H1 (cell line): ENCODE results near the gene ASPG. TPM values are rescaled to one million over a fixed set of nuclear protein-coding genes. Genes with fewer than 3 reads are reported as not detected.

ENCODE experiments used
- CTCF ChIA-PET: fragments of 300-600 bp; sonication (Branson Sonifier 250); formaldehyde crosslinking; loops from one replicate; lab custom pipeline; 2021; ENCODE audit not compliant: partially characterized antibody; lab: Charles Lee
- POLR2A ChIA-PET: fragments of 300-600 bp; sonication (Branson Sonifier 250); formaldehyde crosslinking; loops from one replicate; lab custom pipeline; 2021; ENCODE audit warnings: inconsistent platforms; ENCODE audit not compliant: partially characterized antibody; lab: Charles Lee
- DNase-seq, 2 experiments: peaks; one replicate each; pipeline versions ENCODE4 v3.0.0 to v3.0.0-alpha.2; 2010 to 2022; ENCODE audit warnings: low spot score in 2 of 2, low read depth in 1 of 2, mixed read lengths in 1 of 2
- FAIRE-seq: peaks from 2 replicates; lab custom pipeline; 2011; peaks lifted over from hg19 to GRCh38; lab: Jason Lieb, UNC
- H2AFZ ChIP-seq: 2 replicates; pipeline ENCODE4 v1.8.1; 2012; ENCODE audit warnings: low read length, inconsistent platforms
- H2AK5ac ChIP-seq: 2 replicates; pipeline ENCODE4 v1.6.1; 2013; ENCODE audit warnings: low read depth, low read length
- H2BK120ac ChIP-seq: replicated peaks from 2 replicates; pipeline ENCODE3; 2013; ENCODE audit warnings: low read depth, low read length, inconsistent platforms
- H2BK12ac ChIP-seq: 2 replicates; pipeline ENCODE4 v1.6.1; 2013; ENCODE audit warnings: low read depth, low read length
- H2BK15ac ChIP-seq: 2 replicates; pipeline ENCODE4 v1.6.1; 2013; ENCODE audit warnings: low read length
- H2BK20ac ChIP-seq: 2 replicates; pipeline ENCODE4 v1.6.1; 2013; ENCODE audit warnings: low read length
- H2BK5ac ChIP-seq: 2 replicates; pipeline ENCODE4 v1.6.1; 2013; ENCODE audit warnings: low read depth, low read length
- H3K14ac ChIP-seq: 2 replicates; pipeline ENCODE4 v1.6.1; 2013; ENCODE audit warnings: inconsistent platforms; ENCODE audit not compliant: insufficient read length
- H3K18ac ChIP-seq: 2 replicates; pipeline ENCODE4 v1.6.1; 2013; ENCODE audit warnings: low read length; ENCODE audit errors: extremely low read depth
- H3K23ac ChIP-seq: 2 replicates; pipeline ENCODE4 v1.6.1; 2013; ENCODE audit warnings: inconsistent platforms; ENCODE audit not compliant: insufficient read length
- H3K23me2 ChIP-seq: 2 replicates; pipeline ENCODE4 v1.6.1; 2013; ENCODE audit warnings: low read depth, low read length
- H3K27ac ChIP-seq: 2 replicates; pipeline ENCODE4 v1.6.1; 2011; ENCODE audit warnings: low read depth, low read length, inconsistent platforms
- H3K27me3 ChIP-seq, 4 experiments: replicated peaks in 1 of 4; 1 replicate in 1 of 4; 2 replicates in 3 of 4; pipeline versions ENCODE4 v1.6.1 to v1.8.1; 2011 to 2013; ENCODE audit warnings: low read length in 3 of 4, mild to moderate bottlenecking in 3 of 4, inconsistent platforms in 2 of 4, mixed read lengths in 2 of 4, moderate library complexity in 1 of 4; ENCODE audit not compliant: control insufficient read depth in 3 of 4, insufficient read depth in 3 of 4; ENCODE audit errors: extremely low read depth in 1 of 4
- H3K36me3 ChIP-seq, 4 experiments: 2 replicates each; pipeline versions ENCODE4 v1.6.1 to v1.8.1; 2011 to 2013; ENCODE audit warnings: mild to moderate bottlenecking in 4 of 4, low read length in 3 of 4, moderate library complexity in 2 of 4, control low read depth in 1 of 4, inconsistent platforms in 1 of 4; ENCODE audit not compliant: insufficient read depth in 4 of 4, control insufficient read depth in 2 of 4
- H3K4ac ChIP-seq: replicated peaks from 2 replicates; pipeline ENCODE3; 2013; ENCODE audit warnings: low read length, low read depth, mixed read lengths, inconsistent platforms; ENCODE audit not compliant: insufficient read length
- H3K4me1 ChIP-seq, 4 experiments: replicated peaks in 1 of 4; 1 replicate in 1 of 4; 2 replicates in 3 of 4; pipeline versions ENCODE4 v1.6.1 to v1.8.1; 2011 to 2013; ENCODE audit warnings: low read length in 3 of 4, inconsistent platforms in 2 of 4, mixed read lengths in 1 of 4; ENCODE audit not compliant: insufficient read depth in 4 of 4, control insufficient read depth in 3 of 4
- H3K4me2 ChIP-seq, 2 experiments: 2 replicates each; pipeline versions ENCODE4 v1.6.1 to v1.8.1; 2011 to 2013; ENCODE audit warnings: low read depth in 2 of 2, low read length in 2 of 2, control low read depth in 1 of 2, inconsistent platforms in 1 of 2, mild to moderate bottlenecking in 1 of 2; ENCODE audit not compliant: insufficient read depth in 1 of 2
- H3K4me3 ChIP-seq, 4 experiments: fragments of 200-600, 300-600 bp in 1 of 4; sonication (generic), shearing (Covaris generic), sonication (Bioruptor Twin) in 1 of 4; 2 replicates each; pipeline versions ENCODE4 v1.5.1 to v1.8.1; 2011 to 2016; ENCODE audit warnings: low read length in 4 of 4, low read depth in 3 of 4, control low read depth in 2 of 4, inconsistent platforms in 2 of 4, mild to moderate bottlenecking in 2 of 4, mixed read lengths in 1 of 4, moderate library complexity in 1 of 4; ENCODE audit not compliant: insufficient read depth in 2 of 4; ENCODE audit errors: extremely low read depth in 1 of 4
- H3K56ac ChIP-seq: replicated peaks from 2 replicates; pipeline ENCODE3; 2013; ENCODE audit warnings: low read depth, mild to moderate bottlenecking, mixed read lengths, low read length, inconsistent platforms; ENCODE audit not compliant: insufficient read length
- H3K79me1 ChIP-seq: 2 replicates; pipeline ENCODE4 v1.6.1; 2013; ENCODE audit warnings: low read depth, low read length, control low read depth
- H3K79me2 ChIP-seq, 2 experiments: 2 replicates each; pipeline versions ENCODE4 v1.6.1 to v1.8.1; 2012 to 2013; ENCODE audit warnings: low read length in 2 of 2, mild to moderate bottlenecking in 2 of 2, inconsistent platforms in 1 of 2; ENCODE audit not compliant: insufficient read depth in 2 of 2, control insufficient read depth in 1 of 2
- H3K9ac ChIP-seq, 4 experiments: replicated peaks in 1 of 4; 1 replicate in 1 of 4; 2 replicates in 3 of 4; pipeline versions ENCODE4 v1.6.1 to v1.8.1; 2011 to 2013; ENCODE audit warnings: low read depth in 3 of 4, low read length in 3 of 4, control low read depth in 2 of 4, mild to moderate bottlenecking in 2 of 4, moderate library complexity in 2 of 4, inconsistent platforms in 1 of 4; ENCODE audit errors: extremely low read depth in 1 of 4
- H3K9me3 ChIP-seq, 2 experiments: 2 replicates each; pipeline versions ENCODE4 v1.6.1 to v1.8.1; 2012 to 2013; ENCODE audit warnings: mild to moderate bottlenecking in 2 of 2, moderate library complexity in 2 of 2, control low read depth in 1 of 2, inconsistent platforms in 1 of 2, low read depth in 1 of 2, low read length in 1 of 2, mixed read lengths in 1 of 2; ENCODE audit not compliant: insufficient read depth in 2 of 2
- H4K20me1 ChIP-seq, 2 experiments: replicated peaks in 1 of 2; 2 replicates each; pipeline versions ENCODE3 to v1.8.1; 2011 to 2013; ENCODE audit warnings: inconsistent platforms in 2 of 2, low read length in 2 of 2, mild to moderate bottlenecking in 1 of 2; ENCODE audit not compliant: insufficient read depth in 2 of 2, control insufficient read depth in 1 of 2
- H4K5ac ChIP-seq: 2 replicates; pipeline ENCODE4 v1.6.1; 2013; ENCODE audit warnings: low read length, low read depth, mixed read lengths, inconsistent platforms; ENCODE audit not compliant: insufficient read length
- H4K8ac ChIP-seq: 2 replicates; pipeline ENCODE4 v1.8.0; 2013; ENCODE audit warnings: mild to moderate bottlenecking, moderate library complexity, low read length, inconsistent platforms; ENCODE audit not compliant: insufficient read depth; ENCODE audit errors: extremely low read depth
- H4K91ac ChIP-seq: replicated peaks from 2 replicates; pipeline ENCODE3; 2013; ENCODE audit warnings: low read length, mixed read lengths, inconsistent platforms; ENCODE audit not compliant: insufficient read length
- ASH2L ChIP-seq: fragments of 200-600, 300-600 bp; sonication (generic); IDR thresholded peaks from one replicate; pipeline ENCODE4 v1.7.1; 2017; ENCODE audit warnings: low read length
- BCL11A ChIP-seq, 2 experiments: IDR thresholded peaks; one replicate each; pipeline ENCODE4 v1.6.1; 2011; ENCODE audit warnings: low read depth in 2 of 2, low read length in 2 of 2, mild to moderate bottlenecking in 2 of 2
- CHD2 ChIP-seq: IDR thresholded peaks from 2 replicates; pipeline ENCODE4 v1.6.1; 2012; ENCODE audit warnings: low read length, improper control_type of control experiment
- EGR1 ChIP-seq: IDR thresholded peaks from 2 replicates; pipeline ENCODE4 v1.6.1; 2011; ENCODE audit warnings: low read depth, low read length, borderline replicate concordance
- POLR2A ChIP-seq, 2 experiments: IDR thresholded peaks; 1 replicate in 1 of 2; 2 replicates in 1 of 2; pipeline ENCODE4 v1.6.1; 2011; ENCODE audit warnings: low read depth in 2 of 2, low read length in 2 of 2, mild to moderate bottlenecking in 2 of 2; ENCODE audit errors: control extremely low read depth in 1 of 2
- POU5F1 ChIP-seq: IDR thresholded peaks from 2 replicates; pipeline ENCODE4 v1.6.1; 2011; ENCODE audit warnings: low read depth, mild to moderate bottlenecking, low read length, moderate library complexity
- RFX5 ChIP-seq: IDR thresholded peaks from 2 replicates; pipeline ENCODE4 v1.6.1; 2011; ENCODE audit warnings: low read depth, low read length, improper control_type of control experiment, borderline replicate concordance
- SIX5 ChIP-seq: IDR thresholded peaks from 2 replicates; pipeline ENCODE4 v1.6.1; 2011; ENCODE audit warnings: mild to moderate bottlenecking, low read depth, low read length
- SP2 ChIP-seq: IDR thresholded peaks from 2 replicates; pipeline ENCODE4 v1.6.1; 2012; ENCODE audit warnings: mild to moderate bottlenecking, low read length, inconsistent platforms
- SP4 ChIP-seq: IDR thresholded peaks from 2 replicates; pipeline ENCODE4 v1.6.1; 2012; ENCODE audit warnings: low read length, inconsistent platforms
- TAF7 ChIP-seq: optimal IDR thresholded peaks from 2 replicates; pipeline ENCODE3; 2011; ENCODE audit warnings: low read depth, mild to moderate bottlenecking, inconsistent platforms, low read length, moderate library complexity, borderline replicate concordance
- TBP ChIP-seq: IDR thresholded peaks from 2 replicates; pipeline ENCODE4 v1.6.1; 2011; ENCODE audit warnings: low read depth, low read length, improper control_type of control experiment
- TCF12 ChIP-seq: IDR thresholded peaks from 2 replicates; pipeline ENCODE4 v1.6.1; 2011; ENCODE audit warnings: low read depth, mild to moderate bottlenecking, low read length
- TEAD4 ChIP-seq: IDR thresholded peaks from 2 replicates; pipeline ENCODE4 v1.6.1; 2012; ENCODE audit warnings: low read depth, low read length, inconsistent platforms, mixed read lengths
- WGBS, 2 experiments: shearing (Covaris generic) in 1 of 2; methylation state at CpG; one replicate each; pipeline versions ENCODE4 v1.1.6 to v1.1.7; 2013 to 2015; ENCODE audit warnings: low lambda C conversion rate in 2 of 2, mixed read lengths in 2 of 2, inconsistent platforms in 1 of 2, low coverage in 1 of 2, missing lambda C conversion rate in 1 of 2; ENCODE audit not compliant: insufficient replicate concordance in 2 of 2, insufficient coverage in 1 of 2, insufficient read length in 1 of 2; ENCODE audit errors: extremely low coverage in 1 of 2, missing lambda C conversion rate in 1 of 2; 5-methylcytosine and 5-hydroxymethylcytosine counted together
- polyA plus RNA-seq, 7 experiments: library from polyadenylated mRNA; depleted of rRNA in 3 of 7; stranded (reverse) in 5 of 7; unstranded in 2 of 7; fragments of >200 nt in 5 of 7; fragments of 200-250 nt in 2 of 7; gene quantifications; 1 replicate in 5 of 7; 2 replicates in 1 of 7; 4 replicates in 1 of 7; pipeline versions ENCODE4 v1.2.1 to v1.2.3, GENCODE V29; 2011 to 2013; ENCODE audit warnings: missing spikeins in 2 of 7, mixed read lengths in 2 of 7
- total RNA-seq: library from RNA; stranded (reverse); fragmentation: NEBNext Ultra II Directional; extraction: Animal tissue kit (Norgen Biotek cat#: 25700); gene quantifications from 2 replicates; pipeline ENCODE4 v1.2.1, GENCODE V29; 2021

The ASPG gene
- total and polyA plus RNA-seq, 2 of the 8 experiments (the other 6 are each of a cell fraction or from before 2014, with no cell fraction given), result 0.34 to 0.59 TPM

DNA sequence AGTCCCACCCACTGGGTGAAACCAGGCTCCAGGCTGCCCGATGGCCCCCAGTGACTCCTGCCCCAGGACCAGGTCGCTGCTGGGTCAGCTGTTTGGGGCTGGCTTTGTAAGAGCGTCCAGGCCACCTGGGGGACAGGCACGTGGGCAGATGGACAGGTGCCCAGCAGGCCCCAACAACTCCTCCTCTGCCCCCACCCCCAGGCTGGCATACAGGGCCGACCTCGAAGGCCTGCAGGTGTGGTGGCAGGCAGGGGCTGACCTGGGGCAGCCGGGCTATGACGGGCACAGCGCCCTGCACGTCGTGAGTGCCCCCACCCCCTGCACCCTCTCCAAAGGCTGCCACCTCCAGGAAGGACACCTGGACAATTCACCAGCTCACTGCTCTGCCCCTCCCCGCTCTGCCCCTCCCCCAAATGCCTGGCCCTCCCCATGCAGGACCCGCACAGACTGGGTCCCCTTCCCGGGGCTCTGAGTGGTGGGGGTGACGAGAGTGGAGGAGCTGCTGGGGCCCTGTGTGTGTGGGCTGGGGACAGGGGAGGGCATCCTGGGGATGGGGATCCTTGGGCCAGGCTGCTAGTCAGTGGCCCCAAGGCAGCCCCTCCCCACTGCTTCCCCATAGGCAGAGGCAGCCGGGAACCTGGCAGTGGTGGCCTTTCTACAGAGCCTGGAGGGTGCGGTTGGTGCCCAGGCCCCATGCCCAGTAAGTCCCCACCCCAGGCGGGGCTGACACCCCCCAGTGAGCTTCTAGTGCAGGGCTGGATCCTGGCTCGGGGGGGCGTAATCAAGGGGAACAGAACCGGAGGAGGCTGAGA, 26.0 kb downstream of the ASPG start:
- Histone ChIP-seq H3K27ac (no peak overlapping the region), H3K4me2 (no peak overlapping the region), H2BK20ac (0 out of 2 replicates have a peak overlapping the region, but pooled peaks have one; percentile 72), H2AK5ac (0 out of 2 replicates have a peak overlapping the region, but pooled peaks have one; percentile 75), H3K18ac (no peak overlapping the region), H3K9ac (no peak overlapping the region), H2BK120ac (no peak overlapping the region), H3K27me3 (peaks cover under 1 to 10% (median 9%) of the 10 kb centered on the region in 4 experiments; a peak in 6 of 7 replicates), H3K23ac (peak overlapping the region; percentile 38), H4K5ac (no peak overlapping the region), H3K36me3 (no peaks in the 10 kb centered on the region), H4K20me1 (peaks cover 0 to 4% of the 10 kb centered on the region in 2 experiments), H3K4me1 (peaks cover 0 to 14% (median 3%) of the 10 kb centered on the region in 4 experiments; a peak in 6 of 7 replicates), H4K8ac (no peak overlapping the region), H3K4ac (peak overlapping the region; percentile 78), H3K14ac (no peak overlapping the region), H2AFZ (no peak overlapping the region), H3K56ac (no peak overlapping the region), H4K91ac (no peak overlapping the region), H3K9me3 (no peaks in the 10 kb centered on the region), H2BK12ac (0 out of 2 replicates have a peak overlapping the region, but pooled peaks have one; percentile 68), H3K23me2 (peaks cover 1% of the 10 kb centered on the region; the same call in 1 of the 2 replicates), H3K79me1 (no peaks in the 10 kb centered on the region), H2BK15ac (no peak overlapping the region), H2BK5ac (no peak overlapping the region), H3K79me2 (no peaks in the 10 kb centered on the region), H3K4me3 (no peak overlapping the region)
- DNase-seq (peak in 1 of 2 experiments; percentile 43), FAIRE-seq (no peak)
- CTCF ChIA-PET, result interaction anchor here (0.6 to 2.5 kb wide), 3 partner anchors 17 to 419 kb away, joined by 3 to 9 read pairs (median 4); no protein-coding TSS in a partner anchor
- POLR2A ChIA-PET, result no interaction called here
- 88% methylated on average over 16 of the region's 21 CpGs; no CpG with 5 or more reads in 1 of the 2 experiments for WGBS, 2 experiments
- no peak for TF ChIP-seq POLR2A (IDR thresholded peaks at IDR 0.05; ENCODE audit: control extremely low read depth in 1 of 2, low read depth in 2 of 2, low read length in 2 of 2)
- TF ChIP-seq CHD2, result no peak
- no peak for TF ChIP-seq POU5F1
- no peak for TF ChIP-seq RFX5
- TF ChIP-seq SP2, result no peak
- TF ChIP-seq ASH2L, result no peak
- no peak for TF ChIP-seq BCL11A (IDR thresholded peaks at IDR 0.05; ENCODE audit: low read depth in 2 of 2, low read length in 2 of 2)
- TF ChIP-seq TAF7, result no peak
- TF ChIP-seq TEAD4, result no peak
- no peak for TF ChIP-seq SP4
- TF ChIP-seq SIX5, result no peak
- TF ChIP-seq EGR1, result no peak
- no peak for TF ChIP-seq TCF12
- TF ChIP-seq TBP, result no peak
